Loucy (cell line): ENCODE results near the gene WLS.

ENCODE experiments used
- H2AFZ ChIP-seq: fragments of 200-600 bp; sonication (generic); 2 replicates; pipeline ENCODE4 v1.6.0; 2016; ENCODE audit warnings: antibody characterized with exemption, mild to moderate bottlenecking, low read length, moderate library complexity
- H3F3A ChIP-seq: fragments of 200-600 bp; 2 replicates; pipeline ENCODE4 v1.6.0; 2016; ENCODE audit warnings: antibody characterized with exemption, low read depth, mild to moderate bottlenecking
- H3K27me3 ChIP-seq: fragments of 200-600 bp; sonication (generic); 2 replicates; pipeline ENCODE4 v1.6.1; 2014; ENCODE audit warnings: low read length, mild to moderate bottlenecking; ENCODE audit not compliant: insufficient read depth, poor library complexity, severe bottlenecking
- H3K36me3 ChIP-seq: fragments of 200-600 bp; sonication (generic); 2 replicates; pipeline ENCODE4 v1.6.1; 2016; ENCODE audit warnings: low read length; ENCODE audit not compliant: insufficient read depth
- H3K4me1 ChIP-seq: fragments of 200-600 bp; sonication (generic); 2 replicates; pipeline ENCODE4 v1.5.1; 2014; ENCODE audit warnings: low read length, mild to moderate bottlenecking; ENCODE audit not compliant: insufficient read depth, poor library complexity, severe bottlenecking
- H3K4me2 ChIP-seq: fragments of 200-600 bp; sonication (generic); 2 replicates; pipeline ENCODE4 v1.6.0; 2014; ENCODE audit warnings: antibody characterized with exemption, low read length, low read depth, mild to moderate bottlenecking; ENCODE audit not compliant: poor library complexity, severe bottlenecking
- H3K4me3 ChIP-seq: fragments of 200-600 bp; sonication (generic); 2 replicates; pipeline ENCODE4 v1.5.1; 2014; ENCODE audit warnings: low read length, mild to moderate bottlenecking, mixed read lengths; ENCODE audit not compliant: poor library complexity, severe bottlenecking
- H3K79me2 ChIP-seq: fragments of 200-600 bp; sonication (generic); 2 replicates; pipeline ENCODE4 v1.6.1; 2014; ENCODE audit warnings: low read length; ENCODE audit not compliant: insufficient read depth
- H3K9ac ChIP-seq: fragments of 200-600 bp; sonication (generic); 2 replicates; pipeline ENCODE4 v1.6.0; 2014; ENCODE audit warnings: mild to moderate bottlenecking, low read depth, low read length, moderate library complexity; ENCODE audit not compliant: poor library complexity, severe bottlenecking
- H3K9me2 ChIP-seq: fragments of 200-600 bp; sonication (generic); replicated peaks from 2 replicates; pipeline ENCODE4 v1.6.1; 2016; ENCODE audit warnings: low read depth, low read length, mixed read lengths
- H3K9me3 ChIP-seq: fragments of 200-600 bp; sonication (generic); 2 replicates; pipeline ENCODE4 v1.6.1; 2014; ENCODE audit warnings: mild to moderate bottlenecking, antibody characterized with exemption, low read length, low read depth; ENCODE audit not compliant: insufficient read depth
- H4K20me1 ChIP-seq: fragments of 200-600 bp; sonication (generic); 2 replicates; pipeline ENCODE4 v1.6.0; 2014; ENCODE audit warnings: antibody characterized with exemption, low read length, mild to moderate bottlenecking; ENCODE audit not compliant: insufficient read depth, poor library complexity, severe bottlenecking
- CTCF ChIP-seq: fragments of 200-600 bp; sonication (generic); conservative IDR thresholded peaks from 2 replicates; pipeline ENCODE4 v1.5.1; 2014; ENCODE audit warnings: mild to moderate bottlenecking, antibody characterized with exemption, low read length
- EZH2phosphoT487 ChIP-seq: fragments of 200-600 bp; IDR thresholded peaks from 2 replicates; pipeline ENCODE4 v1.6.1; 2018; ENCODE audit warnings: antibody characterized with exemption, mild to moderate bottlenecking, moderate library complexity, borderline replicate concordance

Gene WLS

GRCh38 chr1:68202239-68202832 is 30.0 kb downstream of the WLS start:
- Histone ChIP-seq H3K4me3 (no peak overlapping the region), H3K36me3 (no peaks in the 10 kb centered on the region)

GRCh38 chr1:68201546-68202238 is 30.6 kb downstream of the WLS start:
- no peaks in the 10 kb centered on the region for H3K36me3 ChIP-seq
- no peaks in the 10 kb centered on the region for H3F3A ChIP-seq
- TF ChIP-seq CTCF (no peak), EZH2phosphoT487 (no peak)
- no peaks in the 10 kb centered on the region for H3K79me2 ChIP-seq
- H3K4me3 ChIP-seq, result no peak overlapping the region
- no peaks in the 10 kb centered on the region for H3K4me1 ChIP-seq
- no peak overlapping the region for H3K4me2 ChIP-seq
- H2AFZ ChIP-seq, result no peak overlapping the region
- no peak overlapping the region for H3K9ac ChIP-seq
- no peaks in the 10 kb centered on the region for H3K9me3 ChIP-seq
- H3K27me3 ChIP-seq, result no peaks in the 10 kb centered on the region
- H4K20me1 ChIP-seq, result no peaks in the 10 kb centered on the region
- H3K9me2 ChIP-seq, result no peaks in the 10 kb centered on the region

More at GRCh38 chr1:68202239-68202832, 30.0 kb downstream of the WLS start:
- no peak overlapping the region for H3K4me2 ChIP-seq
- no peaks in the 10 kb centered on the region for H3K9me2 ChIP-seq
- no peaks in the 10 kb centered on the region for H3K79me2 ChIP-seq
- H3K27me3 ChIP-seq, result no peaks in the 10 kb centered on the region
- no peak for TF ChIP-seq EZH2phosphoT487
- TF ChIP-seq CTCF, result no peak
- H3K9me3 ChIP-seq, result no peaks in the 10 kb centered on the region
- H3F3A ChIP-seq, result no peaks in the 10 kb centered on the region
- no peaks in the 10 kb centered on the region for H3K4me1 ChIP-seq
- no peak overlapping the region for H2AFZ ChIP-seq
- H3K9ac ChIP-seq, result no peak overlapping the region
- no peaks in the 10 kb centered on the region for H4K20me1 ChIP-seq

GRCh38 chr1:68199603-68200002 is 32.7 kb downstream of the WLS start:
- H3K4me1 ChIP-seq, result no peaks in the 10 kb centered on the region
- H3K27me3 ChIP-seq, result no peaks in the 10 kb centered on the region
- no peaks in the 10 kb centered on the region for H3K9me3 ChIP-seq
- H3K9me2 ChIP-seq, result no peaks in the 10 kb centered on the region
- no peak overlapping the region for H3K4me2 ChIP-seq
- H3K36me3 ChIP-seq, result no peaks in the 10 kb centered on the region
- no peaks in the 10 kb centered on the region for H4K20me1 ChIP-seq
- no peaks in the 10 kb centered on the region for H3K79me2 ChIP-seq
- no peaks in the 10 kb centered on the region for H3F3A ChIP-seq
- H2AFZ ChIP-seq, result no peak overlapping the region
- no peak overlapping the region for H3K9ac ChIP-seq
- H3K4me3 ChIP-seq, result no peak overlapping the region
- TF ChIP-seq EZH2phosphoT487 (no peak), CTCF (no peak)
